ENCODE results near the gene PRAC2.
A peak's percentile ranks its signal among the peaks of the same experiment; 100 is the strongest.

The PRAC2 gene

GRCh38 chr17:48717367-48718226 is 5.4 kb upstream of the PRAC2 start:
- TF ChIP-seq POLR2A (IDR thresholded peaks at IDR 0.05; ENCODE audit: low read length) (no peak), GATA1 (IDR thresholded peaks at IDR 0.05; ENCODE audit: low read depth, low read length) (no peak)
- DNase-seq: no peak

- peak; percentile 8 to 29 for DNase-seq
- TF ChIP-seq POLR2A (IDR thresholded peaks at IDR 0.05; ENCODE audit: low read length) (no peak), GATA1 (IDR thresholded peaks at IDR 0.05; ENCODE audit: low read depth, low read length) (no peak)
Observed at GRCh38 chr17:48718227-48718760, 4.7 kb upstream of the PRAC2 start.

DNA sequence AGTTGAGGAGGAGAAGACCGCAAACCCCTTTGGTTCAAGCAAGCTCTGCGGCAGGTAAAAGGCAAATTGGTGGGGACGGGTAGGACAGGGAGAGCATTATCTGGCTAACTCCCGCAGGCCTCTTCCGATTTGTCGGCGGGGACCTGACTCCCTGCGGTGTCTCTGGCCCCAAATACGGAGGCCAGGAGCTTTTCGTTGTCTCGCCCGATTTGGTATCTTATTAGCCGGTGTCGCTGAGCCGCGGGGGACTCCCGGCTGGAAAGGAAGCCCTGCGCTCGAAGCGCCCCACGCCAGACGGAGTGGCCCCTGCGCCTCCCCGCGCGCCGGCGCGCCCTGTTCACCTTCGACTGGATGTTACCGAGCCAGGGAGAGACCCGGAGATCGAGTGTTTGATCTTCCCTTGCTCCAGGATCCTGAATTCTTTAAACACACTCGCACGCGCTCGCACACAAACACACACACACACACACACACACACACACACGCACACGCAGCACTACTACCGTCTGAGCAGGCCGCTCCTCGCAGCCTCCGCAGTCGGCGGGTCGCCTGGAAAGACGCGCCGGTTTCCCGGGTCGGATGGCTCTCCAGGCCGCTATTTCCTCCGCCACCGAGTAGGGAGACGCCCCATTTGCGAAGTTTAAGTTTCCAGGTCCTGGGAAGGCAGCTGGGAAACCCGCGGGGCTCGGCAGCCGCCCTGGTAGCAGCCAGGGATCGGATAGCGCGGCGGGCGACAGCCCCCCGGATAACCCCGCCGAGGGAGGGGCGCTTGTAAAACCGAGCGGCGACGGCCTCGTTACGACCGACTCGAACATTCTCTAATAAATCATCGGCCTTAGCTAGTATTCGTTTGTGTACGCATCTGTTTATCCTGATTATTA is 4.0 kb upstream of the PRAC2 start:
- peak; percentile 19 to 29 for DNase-seq
- no peak for TF ChIP-seq GATA1 (IDR thresholded peaks at IDR 0.05; ENCODE audit: low read depth, low read length)
- no peak for TF ChIP-seq POLR2A (IDR thresholded peaks at IDR 0.05; ENCODE audit: low read length)

DNA sequence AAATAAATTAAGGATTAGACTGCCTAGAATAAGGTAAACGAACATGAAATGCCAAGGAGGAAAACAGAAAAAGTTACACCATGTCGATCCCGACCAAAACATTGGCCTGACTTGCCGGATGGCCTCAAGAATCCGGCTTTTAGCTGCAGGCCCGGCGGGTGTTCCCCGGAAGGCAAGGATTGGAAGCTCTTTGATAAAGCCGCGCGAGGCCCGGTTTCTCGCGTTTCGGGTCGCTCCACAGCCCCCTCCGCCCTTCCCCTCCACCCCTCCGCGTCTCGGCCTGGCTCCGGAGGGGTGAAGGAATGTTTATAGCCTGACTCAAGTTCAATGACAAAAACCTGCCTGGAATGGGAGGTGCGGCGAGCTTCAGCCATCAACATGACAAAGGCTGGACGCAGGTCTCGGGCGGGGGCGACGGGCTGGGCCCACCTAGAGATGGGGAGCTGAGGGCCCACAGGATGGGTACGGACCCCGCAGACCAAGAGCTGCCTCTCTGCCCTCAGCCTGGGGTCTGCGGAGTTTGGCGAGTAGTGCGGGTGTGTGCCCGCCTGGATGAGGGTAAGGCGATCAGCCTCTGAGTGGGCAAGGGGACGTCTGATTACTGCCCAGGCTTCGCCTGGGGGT is 3.2 kb upstream of the PRAC2 start:
- no peak for DNase-seq
- TF ChIP-seq POLR2A (IDR thresholded peaks at IDR 0.05; ENCODE audit: low read length): no peak
- TF ChIP-seq GATA1 (IDR thresholded peaks at IDR 0.05; ENCODE audit: low read depth, low read length): no peak

- TF ChIP-seq POLR2A (IDR thresholded peaks at IDR 0.05; ENCODE audit: low read length) (no peak), GATA1 (IDR thresholded peaks at IDR 0.05; ENCODE audit: low read depth, low read length) (no peak)
- no peak for DNase-seq
Observed at GRCh38 chr17:48720266-48721008, 2.5 kb upstream of the PRAC2 start.

DNA sequence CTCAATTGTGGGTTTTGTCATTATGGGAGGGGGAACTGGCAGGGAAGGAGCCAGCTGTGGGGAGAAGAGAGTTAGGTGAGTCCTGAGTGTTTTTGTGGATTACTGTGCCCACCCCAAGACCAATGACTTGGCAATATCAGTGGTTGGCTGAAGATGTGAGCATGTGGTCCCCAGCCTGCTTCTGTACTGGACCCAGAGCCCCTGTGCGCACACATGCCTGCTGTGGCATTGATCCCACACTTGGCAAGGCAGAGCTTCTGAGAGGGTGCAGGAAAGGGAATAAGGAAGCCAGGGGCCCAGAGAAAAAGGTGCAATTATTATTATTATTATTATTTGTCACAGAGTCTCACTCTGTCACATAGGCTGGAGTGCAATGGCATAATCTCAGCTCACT is 2.0 kb upstream of the PRAC2 start:
- no peak for DNase-seq
- TF ChIP-seq GATA1 (IDR thresholded peaks at IDR 0.05; ENCODE audit: low read depth, low read length): no peak
- no peak for TF ChIP-seq POLR2A (IDR thresholded peaks at IDR 0.05; ENCODE audit: low read length)

DNA sequence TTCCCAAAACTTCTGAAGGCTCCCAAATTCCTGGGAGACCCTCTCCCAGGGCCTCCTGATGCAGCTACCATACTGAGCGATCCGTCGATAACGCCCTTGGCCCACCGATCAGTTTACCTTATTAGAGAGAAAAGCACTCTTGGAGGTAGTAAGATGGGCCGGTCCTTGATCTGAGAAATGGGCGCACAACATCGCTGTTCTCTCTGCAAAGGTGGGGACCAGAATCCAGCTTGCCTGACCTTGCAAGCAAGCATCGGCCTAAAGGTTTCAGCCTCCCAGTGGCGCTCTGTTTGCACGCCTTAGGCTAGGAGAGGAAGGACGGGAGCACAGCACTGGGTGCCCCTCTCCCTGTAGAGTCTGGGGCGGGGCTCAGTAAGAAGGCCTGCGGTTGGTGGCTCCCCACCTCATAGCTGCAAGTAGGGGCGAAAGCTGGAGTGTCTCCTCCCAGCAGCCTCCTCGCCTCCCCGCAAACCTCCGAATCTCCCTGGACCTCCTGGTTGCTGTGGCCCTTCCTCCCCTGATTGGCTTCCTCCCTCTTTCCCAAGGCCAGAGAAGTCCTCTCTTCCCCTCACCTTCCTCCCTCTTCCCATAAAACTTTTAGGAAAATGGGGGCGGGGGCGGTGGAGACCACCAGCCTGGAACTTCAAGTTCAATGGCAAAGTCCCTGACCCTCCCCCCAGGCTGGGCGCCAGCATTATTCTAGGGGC is 631 bp upstream of the PRAC2 start, which contains the start of gene PRAC1:
Gene PRAC1, minus strand, starts transcription at position 318 of the 707 bp plus-strand sequence. Its CDS starts 126 bp downstream, at position 192.
- no peak for DNase-seq
- TF ChIP-seq GATA1 (IDR thresholded peaks at IDR 0.05; ENCODE audit: low read depth, low read length): no peak
- TF ChIP-seq POLR2A (IDR thresholded peaks at IDR 0.05; ENCODE audit: low read length): no peak

DNA sequence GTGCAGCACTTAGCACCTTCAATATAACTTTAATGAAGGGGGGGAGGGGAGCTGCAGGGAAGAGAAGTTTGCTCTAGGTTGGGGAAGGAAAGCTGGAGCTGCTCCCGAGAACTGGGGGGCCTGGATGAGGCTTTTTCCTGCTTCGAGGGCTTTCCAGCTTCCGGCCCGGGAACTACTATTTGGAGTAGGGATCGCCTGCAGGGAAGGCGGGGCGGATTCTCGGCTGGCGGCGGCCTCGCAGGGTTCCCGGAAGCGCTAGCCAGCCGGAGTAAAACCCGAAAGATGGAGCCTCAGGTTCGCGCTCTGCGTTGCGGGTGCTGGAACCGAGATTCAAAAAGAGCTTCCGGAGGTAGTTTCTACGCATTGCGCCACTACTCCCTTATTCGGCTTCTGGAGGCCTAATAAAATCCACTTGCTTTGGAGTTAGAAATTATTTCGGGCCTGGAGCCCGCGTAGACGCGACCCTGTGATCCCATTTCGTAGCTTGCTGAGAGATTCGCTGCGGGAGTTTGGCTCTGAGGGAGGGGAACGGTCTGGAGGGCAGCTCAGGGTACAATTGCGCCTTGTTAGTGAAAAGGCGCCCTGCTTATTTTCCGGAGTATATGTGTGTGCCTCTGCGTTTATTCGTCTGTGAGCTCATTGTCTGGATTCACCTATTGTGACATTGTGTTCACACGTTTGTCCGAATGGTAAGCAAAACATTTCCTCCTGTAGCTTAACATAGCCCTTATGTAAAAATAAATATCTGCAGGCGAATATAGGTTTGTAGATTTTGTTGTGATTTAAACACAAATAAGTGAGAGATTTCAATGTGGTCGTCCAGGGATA is 652 bp downstream of the PRAC2 start:
- DNase-seq: no peak
- TF ChIP-seq GATA1 (IDR thresholded peaks at IDR 0.05; ENCODE audit: low read depth, low read length): no peak
- no peak for TF ChIP-seq POLR2A (IDR thresholded peaks at IDR 0.05; ENCODE audit: low read length)

DNA sequence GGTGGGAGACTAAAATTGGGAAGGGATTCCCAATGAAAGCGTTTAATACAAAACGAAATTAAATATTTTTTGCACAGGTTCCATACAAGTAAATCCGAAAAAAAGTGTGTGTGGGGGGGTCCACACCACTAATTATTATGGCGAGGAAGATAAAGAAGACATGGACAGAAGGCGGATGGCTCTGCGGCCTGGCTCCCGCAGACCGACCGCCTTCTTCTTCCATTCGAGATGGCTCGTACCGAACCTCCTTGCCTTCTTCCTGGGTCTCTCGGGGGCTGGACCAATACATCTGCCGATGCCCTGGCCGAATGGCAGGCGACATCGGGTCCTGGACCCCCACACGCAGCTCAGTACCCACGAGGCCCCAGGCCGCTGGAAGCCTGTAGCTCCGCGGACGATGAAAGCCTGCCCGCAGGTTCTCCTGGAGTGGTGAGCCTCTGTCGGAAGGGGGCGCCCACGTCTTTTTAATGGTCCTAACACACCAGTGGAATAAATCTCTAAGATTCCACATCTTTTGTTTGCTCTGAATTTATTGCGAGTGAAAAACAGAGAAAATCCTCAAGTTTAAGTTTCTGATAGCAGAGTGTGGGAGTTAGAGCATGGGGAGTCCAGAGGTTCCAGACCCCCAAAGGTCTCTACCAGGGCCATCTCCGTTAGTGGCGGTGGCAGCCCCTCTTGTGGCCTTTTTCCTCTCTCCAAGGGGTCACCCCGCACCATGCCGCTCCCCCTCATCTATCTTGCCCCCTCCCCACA is 1.4 kb downstream of the PRAC2 start:
- TF ChIP-seq GATA1 (IDR thresholded peaks at IDR 0.05; ENCODE audit: low read depth, low read length): no peak
- TF ChIP-seq POLR2A (IDR thresholded peaks at IDR 0.05; ENCODE audit: low read length): no peak
- peak; percentile 62 to 80 for DNase-seq

DNA sequence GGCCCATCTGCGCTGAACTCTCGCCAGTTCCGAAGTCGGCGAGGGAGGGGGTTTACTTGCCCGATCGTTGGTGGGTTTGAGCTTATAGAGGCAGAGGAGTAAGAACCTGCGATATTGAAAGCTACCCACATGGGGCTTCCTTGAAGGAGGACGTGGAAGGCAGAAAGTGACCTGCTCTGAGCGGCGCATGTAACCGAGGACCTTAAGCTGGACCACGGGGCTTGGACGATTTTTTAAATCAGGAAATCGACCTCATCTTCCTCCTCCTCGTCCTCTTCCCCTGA is 2.0 kb downstream of the PRAC2 start:
- TF ChIP-seq GATA1 (IDR thresholded peaks at IDR 0.05; ENCODE audit: low read depth, low read length): no peak
- no peak for TF ChIP-seq POLR2A (IDR thresholded peaks at IDR 0.05; ENCODE audit: low read length)
- DNase-seq: no peak
